Myocyte (in vitro differentiated cells): Measurements from ENCODE around the gene HSD17B12. TPM values are rescaled to one million over a fixed set of nuclear protein-coding genes. Genes with fewer than 3 reads are reported as not detected.
"Not testable (repeated sequence)": the region's sequence is repeated elsewhere in the genome, so short reads cannot be mapped to it uniquely, and the experiment has no call there.

Experiments used
- DNase-seq: peaks from one replicate; pipeline ENCODE4 v3.0.0-alpha.2; 2012; ENCODE audit warnings: low read depth
- total RNA-seq: library from RNA; depleted of rRNA; stranded (reverse); fragments of >200 nt; gene quantifications from 2 replicates; pipeline ENCODE4 v1.2.3, GENCODE V29; 2014

HSD17B12 gene
- total RNA-seq, 1 donor from 2014 or later, result 82.2 TPM

DNA sequence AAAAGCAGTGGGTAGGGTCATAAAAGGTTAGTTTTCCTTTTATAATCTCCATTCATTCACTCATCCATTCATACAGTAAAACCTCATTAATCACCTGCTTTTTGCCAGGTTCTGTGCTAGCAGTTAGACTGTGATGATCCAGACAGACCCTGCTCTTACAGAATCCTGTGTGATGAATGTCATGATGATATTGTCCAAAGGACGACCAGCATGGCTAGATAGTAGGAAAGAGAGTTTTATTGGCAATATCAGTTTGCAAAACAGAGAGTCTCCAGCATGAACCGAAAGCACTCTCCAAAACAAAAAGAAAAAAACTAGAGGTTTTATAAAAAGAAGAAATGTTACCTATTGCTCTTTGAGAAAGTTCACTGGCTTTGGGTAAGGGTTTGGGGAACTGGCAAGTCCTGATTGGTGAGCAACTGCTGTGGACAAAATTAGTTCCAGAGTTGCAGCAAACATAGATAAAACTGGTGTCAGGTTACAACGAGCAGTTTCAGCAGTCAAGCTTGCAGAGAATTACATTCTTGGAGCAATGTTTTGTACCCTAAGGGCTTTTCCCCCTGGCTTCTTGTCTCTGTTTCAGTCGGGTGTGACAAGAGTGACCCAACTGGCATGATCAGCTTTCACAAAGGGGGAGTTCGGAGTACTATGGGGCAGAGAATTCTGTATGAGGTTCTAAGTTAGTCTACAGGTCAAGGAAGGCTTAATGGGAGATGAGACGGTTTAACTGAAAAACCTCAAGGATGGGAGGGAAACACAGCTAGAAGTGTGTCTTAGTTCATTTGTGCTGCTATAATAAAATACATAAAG lies 58.3 kb downstream of the HSD17B12 start:
- DNase-seq, result peak; percentile 46

DNA sequence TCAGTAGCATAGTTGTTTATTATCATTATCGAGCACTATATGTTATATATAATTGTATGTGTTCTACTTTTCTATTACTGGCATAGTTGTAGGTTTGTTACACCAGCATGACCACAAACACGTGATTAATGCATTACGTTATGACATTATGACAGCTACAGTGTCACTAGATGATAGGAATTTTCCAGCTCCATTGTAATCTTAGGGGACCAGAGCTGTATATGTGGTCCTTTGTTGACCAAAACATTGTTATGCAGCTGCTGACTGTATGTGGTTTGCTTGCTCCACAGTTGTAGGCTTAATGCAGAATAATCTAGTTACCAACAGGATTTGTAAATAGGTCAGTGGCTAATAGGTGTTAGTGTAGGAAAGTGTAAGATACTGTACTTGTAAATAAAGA lies 66.1 kb downstream of the HSD17B12 start:
- DNase-seq, result peak; percentile 34

DNA sequence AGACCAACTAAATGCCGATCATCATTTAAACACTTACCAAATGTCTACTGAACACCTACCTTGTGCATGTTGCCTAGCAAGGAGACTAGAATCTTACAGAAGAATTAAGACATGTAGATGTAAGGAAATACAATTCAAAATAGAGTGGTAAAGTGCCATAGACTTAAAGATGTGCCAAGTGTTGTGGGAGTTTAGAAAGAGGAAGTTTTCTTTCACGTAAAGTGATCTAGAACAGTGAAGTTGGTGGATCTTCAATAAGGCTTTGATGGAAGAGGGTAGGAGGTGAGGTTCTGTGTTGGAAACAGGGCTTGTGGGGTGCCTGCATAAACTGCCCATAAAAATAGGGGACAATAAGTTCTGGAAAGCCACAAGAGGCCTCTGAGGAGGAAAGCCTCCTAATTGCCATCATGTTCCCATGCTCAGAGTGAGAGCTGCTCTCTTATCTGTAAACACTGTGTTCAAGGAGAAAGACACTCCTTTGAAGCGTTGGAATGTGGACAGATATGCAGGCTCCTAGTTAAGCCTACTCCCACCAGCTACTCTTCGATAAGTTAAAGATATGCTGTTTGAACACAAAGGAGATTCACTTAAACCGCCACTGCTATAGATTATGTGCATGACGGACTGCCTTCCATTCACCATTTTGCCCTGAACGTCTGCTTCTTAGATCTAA lies 66.7 kb downstream of the HSD17B12 start:
- no peak for DNase-seq

DNA sequence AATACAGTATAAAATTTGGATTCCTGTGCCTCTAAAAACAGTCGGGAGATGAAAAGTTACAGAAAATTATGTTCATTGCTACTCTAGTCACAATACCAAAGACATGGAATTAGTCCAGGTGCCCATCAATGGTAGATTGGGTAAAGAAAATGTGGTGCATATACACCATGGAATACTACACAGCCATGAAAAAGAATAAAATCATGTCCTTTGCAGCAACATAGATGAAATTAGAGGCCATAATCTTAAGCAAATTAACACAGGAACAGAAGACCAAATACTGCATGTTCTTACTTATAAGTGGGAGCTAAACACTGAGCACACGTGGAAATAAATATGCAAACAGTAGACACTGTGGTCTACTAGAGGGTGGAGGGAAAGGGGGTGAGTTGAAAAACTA lies 67.6 kb downstream of the HSD17B12 start:
- DNase-seq, result no peak

DNA sequence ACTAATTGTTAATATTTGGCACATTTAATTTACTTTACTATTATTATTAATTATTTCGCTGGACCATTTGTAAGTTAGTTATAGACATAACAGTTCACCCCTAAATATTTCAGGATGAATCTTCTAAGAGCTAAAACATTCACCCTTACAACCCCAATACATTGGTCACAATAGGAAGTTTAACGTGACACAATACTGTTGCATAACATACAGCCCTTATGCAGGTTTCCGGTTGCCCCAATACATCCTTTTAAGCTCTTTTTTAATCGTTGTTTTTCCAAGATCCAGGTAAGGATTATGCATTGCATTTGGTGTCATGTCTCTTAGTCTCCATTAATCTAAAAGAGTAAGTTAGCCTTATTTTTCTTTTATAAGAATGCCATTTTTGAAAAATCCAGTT lies 71.2 kb downstream of the HSD17B12 start:
- no peak for DNase-seq

DNA sequence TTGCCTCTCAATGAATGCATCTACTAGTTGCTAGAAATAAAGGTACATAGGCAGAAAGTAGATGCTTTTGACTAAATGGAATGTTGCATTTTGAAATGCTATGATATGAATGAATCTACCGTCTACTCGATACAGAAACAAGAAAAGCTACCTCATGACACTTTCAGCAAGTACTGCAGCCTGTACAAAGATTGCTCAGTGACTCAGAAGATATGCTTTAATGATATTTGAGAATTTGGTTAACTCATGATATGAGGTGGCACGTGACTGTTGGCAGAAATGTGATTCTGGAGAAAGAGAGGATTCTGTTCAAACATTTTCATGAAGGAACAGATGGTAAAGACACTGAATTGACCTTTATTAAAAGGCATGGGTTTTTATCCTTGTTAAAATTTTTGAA lies 76.0 kb downstream of the HSD17B12 start:
- DNase-seq, result peak; percentile 56

DNA sequence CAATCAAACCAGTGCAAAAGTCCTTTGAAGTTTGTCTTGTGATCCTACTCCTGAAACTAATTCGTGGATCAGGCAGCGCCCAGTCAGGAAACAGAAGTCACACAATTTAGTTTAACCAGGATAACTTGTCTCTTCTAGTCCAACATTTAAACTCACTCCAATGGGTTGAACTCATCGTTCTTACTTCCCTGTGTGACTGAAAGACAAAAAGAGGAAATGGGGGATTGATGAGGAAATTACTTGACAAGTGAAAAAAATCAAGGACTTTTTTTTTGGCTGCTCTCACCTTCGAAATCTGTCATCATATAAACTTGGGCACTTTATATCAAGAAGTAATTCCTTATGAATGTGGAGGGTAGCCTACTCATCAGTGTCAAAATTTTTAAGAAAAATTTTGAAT lies 78.4 kb downstream of the HSD17B12 start:
- DNase-seq, result no peak

DNA sequence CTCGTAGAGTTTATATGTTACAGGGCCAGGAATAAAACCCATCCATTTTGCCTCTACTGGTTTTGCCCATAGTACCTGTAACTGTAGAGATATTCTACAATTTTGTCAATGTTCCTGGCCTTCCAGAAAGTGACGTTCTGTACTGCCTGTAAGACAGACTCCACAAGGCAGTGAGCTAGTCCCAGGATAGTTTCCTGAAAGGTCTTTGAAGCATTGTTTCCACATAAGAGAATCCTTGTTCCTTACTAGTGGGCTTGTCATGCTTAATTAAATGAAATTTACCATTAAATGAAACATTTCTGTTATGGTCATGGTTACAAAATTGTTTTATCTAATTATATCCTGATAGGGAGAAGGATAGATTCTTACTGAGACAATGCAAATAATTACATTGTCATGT lies 80.4 kb downstream of the HSD17B12 start:
- DNase-seq, result no peak

DNA sequence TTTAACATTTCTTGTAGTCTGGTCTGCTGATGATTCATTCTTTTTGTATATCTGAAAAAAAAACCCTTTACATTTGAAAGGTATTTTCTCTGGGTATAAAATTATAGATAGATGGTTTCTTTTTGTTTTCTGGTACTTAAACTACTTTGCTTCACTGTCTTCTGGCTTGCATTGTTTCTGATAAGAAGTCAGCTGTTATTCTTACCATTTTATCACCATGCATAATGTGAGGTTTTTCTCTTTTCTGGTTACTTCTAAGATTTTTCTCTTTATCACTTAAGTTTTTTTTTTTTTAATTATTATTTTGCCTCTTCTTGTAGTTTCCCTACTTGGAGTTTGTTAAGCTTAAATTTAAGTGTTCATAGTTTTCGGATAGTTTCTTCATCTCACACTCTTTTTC lies 84.7 kb downstream of the HSD17B12 start:
- no peak for DNase-seq

DNA sequence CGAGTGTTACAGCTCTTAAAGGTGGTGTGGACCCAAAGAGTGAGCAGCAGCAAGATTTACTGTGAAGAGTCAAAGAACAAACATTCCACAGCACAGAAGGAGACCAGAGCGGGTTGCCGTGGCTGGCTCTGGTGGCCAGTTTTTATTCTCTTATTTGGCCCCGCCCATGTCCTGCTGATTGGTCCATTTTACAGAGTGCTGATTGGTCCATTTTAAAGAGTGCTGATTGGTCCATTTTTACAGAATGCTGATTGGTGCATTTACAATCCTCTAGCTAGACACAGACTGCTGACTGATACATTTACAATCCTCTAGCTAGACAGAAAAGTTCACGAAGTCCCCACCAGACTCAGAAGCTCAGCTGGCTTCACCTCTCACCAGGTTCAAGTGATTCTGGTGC lies 88.1 kb downstream of the HSD17B12 start:
- DNase-seq, result not testable (repeated sequence)

DNA sequence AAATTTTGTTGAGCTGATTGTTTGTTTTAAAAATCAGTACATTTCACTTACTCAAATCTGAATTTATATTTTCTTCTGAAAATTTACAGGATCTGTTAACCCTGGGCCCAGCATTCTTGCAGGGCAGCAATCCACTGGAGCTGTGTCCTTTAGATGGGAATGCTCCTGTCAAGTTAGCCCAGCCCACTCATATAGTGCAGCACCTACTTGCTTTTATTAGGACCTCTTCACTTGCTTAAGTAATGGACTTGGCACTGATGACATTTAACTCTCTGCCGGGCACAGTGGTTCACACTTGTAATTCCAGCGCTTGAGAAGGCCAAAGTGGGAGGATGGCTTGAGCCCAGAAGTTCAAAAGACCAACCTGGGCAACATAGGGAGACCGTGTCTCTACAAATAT lies 89.6 kb downstream of the HSD17B12 start:
- DNase-seq, result no peak

DNA sequence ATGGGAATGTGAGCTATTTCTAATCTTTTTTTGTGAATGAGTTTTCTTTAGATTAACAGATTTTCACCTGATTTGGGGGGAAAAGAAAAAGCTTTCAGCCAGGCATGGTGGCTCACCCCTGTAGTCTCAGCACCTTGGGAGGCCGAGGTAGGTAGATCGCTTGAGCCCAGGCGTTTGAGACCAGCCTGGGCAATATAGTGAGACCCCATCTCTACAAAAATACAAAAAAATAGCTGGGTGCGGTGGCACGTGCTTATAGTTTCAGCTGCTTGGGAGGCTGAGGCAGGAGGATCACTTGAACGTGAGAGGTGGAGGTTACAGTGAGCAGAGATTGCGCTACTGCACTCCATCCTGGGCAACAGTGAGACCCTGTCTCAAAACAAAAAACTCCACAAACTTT lies 92.2 kb downstream of the HSD17B12 start:
- no peak for DNase-seq

DNA sequence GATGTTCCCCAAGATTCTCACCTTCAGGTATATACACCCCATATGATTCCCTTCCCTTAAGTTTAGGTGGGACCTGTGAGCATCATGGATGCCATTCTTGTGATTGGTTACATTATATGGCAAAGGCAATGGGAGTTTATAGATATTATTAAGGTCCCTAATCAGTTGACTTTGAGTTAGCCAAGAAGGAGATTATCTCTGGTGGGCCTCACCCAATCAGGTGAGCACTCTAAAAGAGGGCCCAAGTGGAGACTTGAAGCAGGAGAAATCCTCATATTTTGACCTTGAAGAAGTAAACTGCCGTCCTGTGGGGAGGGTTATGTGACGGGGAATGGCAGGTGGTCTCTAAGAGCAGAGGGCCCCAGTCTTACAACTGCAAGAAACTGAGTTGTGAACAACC lies 94.2 kb downstream of the HSD17B12 start:
- no peak for DNase-seq

DNA sequence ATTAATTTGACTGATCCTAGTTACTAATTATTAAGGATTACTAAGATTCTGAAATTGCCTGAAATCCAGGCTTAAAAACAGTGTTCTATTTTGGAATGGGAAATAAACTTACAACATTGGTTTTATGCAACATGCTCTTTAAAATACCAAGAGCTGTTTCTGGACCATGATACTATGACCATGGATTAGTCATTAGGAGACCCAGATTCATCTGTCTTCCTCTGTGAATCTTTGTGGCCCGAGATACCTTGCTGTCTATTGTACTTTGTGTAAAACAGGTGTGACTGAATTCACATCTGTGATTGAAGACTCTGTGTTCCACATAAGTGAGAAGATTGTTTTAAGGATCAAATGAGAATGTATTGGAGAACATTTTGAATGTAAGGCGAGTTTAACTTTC lies 98.8 kb downstream of the HSD17B12 start:
- DNase-seq, result peak; percentile 41

DNA sequence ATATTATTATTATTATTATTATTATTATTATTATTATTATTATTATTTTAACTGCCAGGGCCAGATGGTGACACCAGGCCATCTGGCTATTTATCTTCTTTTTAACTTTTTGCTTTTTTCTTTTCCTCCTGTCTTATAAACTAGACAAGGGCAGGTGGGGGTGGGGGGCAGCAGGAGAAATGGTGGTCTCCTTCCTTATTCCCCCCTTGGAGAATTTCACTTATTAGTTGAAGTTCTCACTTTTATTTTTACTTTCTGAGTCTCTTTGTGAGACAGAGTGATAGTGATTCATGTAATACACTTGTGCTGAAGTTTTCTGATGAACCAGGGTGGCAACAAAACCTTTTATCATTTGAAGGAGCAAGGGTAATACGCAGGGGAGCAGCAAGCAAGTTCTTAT lies 103.8 kb downstream of the HSD17B12 start:
- no peak for DNase-seq

DNA sequence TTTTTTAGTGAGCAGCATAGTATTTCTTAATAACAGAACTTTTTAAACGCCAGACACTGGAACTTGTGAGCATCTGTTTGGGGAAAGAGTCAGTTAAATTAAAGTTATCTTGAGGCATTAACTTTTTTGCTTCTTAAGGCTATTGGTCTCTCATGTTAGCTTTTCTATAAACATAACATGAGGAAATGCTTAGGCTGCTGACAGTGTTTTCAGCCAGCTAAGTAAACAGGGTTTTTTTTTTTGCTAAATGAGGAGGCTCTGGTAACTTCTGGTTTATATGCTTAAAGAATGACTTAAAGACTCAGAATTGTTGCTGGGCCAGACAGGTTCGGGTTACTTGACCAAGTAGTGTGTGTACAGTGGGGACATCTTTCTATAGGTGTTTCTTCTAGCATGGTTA lies 104.3 kb downstream of the HSD17B12 start:
- no peak for DNase-seq

DNA sequence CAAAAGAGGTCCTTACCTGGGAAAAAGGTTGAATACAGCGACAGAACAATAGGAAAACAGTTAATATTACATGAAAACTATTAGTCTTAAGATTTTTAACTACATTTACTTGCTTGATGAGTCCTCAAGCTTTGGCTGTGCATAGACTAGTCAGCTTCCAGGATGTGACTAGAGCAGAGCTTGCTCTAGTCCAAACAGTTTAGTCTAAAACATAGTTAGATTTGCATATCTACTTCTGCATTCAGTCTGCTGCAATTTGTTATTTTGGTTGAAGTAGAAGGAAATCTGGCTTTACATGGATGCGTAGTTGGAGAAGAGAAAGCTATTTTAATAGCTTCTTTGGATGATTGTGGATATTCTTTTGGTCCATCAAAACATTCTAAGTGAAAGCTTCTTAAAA lies 104.8 kb downstream of the HSD17B12 start:
- DNase-seq, result no peak

DNA sequence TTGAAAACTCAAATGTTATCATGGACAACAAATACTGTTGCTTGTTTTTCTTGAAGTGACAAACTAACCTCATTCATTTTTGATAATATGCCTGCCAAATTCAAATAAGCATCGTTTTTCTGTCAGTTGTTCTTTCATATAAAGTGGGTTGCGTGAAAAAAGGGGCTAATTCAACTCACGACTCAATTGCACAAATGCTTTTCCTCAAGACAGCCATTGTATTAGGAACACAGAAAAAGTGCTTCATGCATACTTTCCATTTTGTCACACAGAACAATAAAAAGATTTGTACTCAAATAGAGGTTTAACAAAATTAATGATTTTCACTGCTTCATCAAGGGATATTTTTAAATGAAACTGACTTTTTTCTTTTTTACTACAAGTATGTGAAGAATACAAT lies 105.5 kb downstream of the HSD17B12 start:
- no peak for DNase-seq

DNA sequence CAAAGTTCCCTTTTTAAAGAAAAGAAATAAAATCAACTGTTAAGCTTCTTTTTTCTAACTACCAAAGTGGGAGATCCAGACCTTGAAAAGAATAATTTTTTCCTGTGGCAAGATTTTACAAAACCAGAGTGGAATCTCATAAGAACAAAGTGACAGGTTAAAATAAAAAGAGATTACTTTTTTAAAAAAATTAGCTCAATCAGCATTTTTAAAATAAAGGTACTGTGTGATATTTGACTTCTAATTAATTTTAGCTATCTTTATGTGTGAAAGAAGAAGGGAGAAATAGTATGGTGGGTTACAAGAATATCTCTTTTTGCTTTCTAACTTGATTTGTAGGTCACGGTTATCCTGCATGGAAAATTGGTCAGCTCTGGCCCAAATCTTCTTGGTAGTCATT lies 107.3 kb downstream of the HSD17B12 start:
- no peak for DNase-seq

DNA sequence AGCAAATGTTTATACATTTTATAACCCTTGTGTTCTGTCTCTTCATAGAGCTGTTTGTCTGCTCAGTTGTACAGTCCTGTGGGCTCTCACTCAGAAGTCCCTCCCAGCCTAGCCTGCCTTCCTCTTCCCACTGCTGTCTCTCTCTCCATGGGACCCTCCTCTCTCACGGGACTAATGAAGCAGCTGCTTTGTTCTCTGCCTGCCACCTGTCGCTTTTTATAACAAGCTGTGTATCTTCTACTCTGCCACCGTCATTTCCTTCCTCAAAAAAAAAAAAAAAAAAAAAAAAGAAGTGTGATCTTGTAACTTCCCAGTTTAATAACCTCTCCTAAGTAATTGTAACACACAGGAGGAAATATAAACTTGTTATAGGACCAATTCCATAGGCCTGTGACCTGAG lies 107.9 kb downstream of the HSD17B12 start:
- peak; percentile 96 for DNase-seq

DNA sequence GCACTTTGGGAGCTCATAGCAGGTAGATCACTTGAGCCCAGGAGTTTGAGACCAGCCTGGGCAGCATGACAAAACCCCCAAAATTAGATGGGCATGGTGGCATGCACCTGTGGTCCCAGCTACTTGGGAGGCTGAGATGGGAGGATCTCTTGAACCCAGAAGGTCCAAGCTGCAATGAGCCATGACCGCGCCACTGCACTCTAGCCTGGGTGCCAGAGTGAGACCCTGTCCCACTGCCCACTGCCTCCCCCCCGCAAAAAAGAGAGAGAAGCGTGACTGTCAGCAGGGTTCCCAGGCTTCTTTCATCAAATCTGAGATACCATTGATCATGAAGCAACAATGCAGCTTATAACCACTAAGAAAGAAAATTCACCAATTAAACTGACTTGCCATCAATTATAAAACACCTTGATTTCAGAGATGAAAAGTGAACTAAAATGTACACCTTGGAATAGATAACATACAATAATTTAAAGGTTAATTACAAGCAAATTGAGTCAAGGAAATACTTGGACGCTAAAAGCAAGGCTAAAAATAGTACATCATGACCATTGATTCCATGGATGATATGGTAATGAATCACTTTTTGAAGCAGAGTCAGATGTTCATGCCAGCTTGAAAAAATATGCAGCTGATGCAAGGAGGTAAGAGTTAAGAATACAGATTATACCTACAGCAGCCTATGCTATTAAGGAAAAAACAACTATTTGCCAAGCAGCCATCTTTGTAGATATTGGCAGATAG lies 109.3 kb downstream of the HSD17B12 start:
- peak; percentile 77 for DNase-seq

DNA sequence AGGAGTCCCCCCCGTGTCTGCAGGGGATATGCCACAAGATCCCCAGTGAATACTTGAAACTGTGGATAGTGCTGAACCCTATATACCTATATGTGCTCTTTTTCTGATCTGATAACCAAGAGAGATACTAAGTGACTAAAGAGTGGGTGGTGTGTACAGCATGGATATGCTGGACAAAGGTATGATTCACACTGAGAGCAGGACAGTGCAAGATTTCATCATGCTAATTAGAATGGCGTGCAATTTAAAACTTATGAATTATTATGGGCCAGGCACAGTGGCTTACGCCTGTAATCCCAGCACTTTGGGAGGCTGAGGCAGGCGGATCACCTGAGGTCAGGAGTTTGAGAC lies 109.9 kb downstream of the HSD17B12 start:
- DNase-seq, result no peak
